Natural killer cell (primary cell): Measurements from ENCODE around the gene ST3GAL4. TPM values are rescaled to one million over a fixed set of nuclear protein-coding genes. Genes with fewer than 3 reads are reported as not detected.
"Not testable (repeated sequence)": the region's sequence is repeated elsewhere in the genome, so short reads cannot be mapped to it uniquely, and the experiment has no call there.

Experiments used
- ATAC-seq, 3 donors: fragments of 150-1000 bp in 2 of 3; fragments of 200-7000 bp in 1 of 3; cut with Tn5 transposase; 1 replicate in 1 of 3; 2 replicates in 2 of 3; pipeline ENCODE4 v1.10.0; 2021; ENCODE audit warnings: mild to moderate bottlenecking in 2 of 3, moderate library complexity in 2 of 3
- DNase-seq, 2 donors: peaks; one replicate each; pipeline versions ENCODE4 v3.0.0 to v3.0.0-alpha.2; 2013 to 2021; ENCODE audit warnings: mixed read lengths in 1 of 2
- H3K27ac ChIP-seq: one replicate; pipeline ENCODE4 v1.5.1; 2013; ENCODE audit warnings: mild to moderate bottlenecking, low read length
- H3K27me3 ChIP-seq: one replicate; pipeline ENCODE4 v1.6.1; 2013; ENCODE audit warnings: low read length; ENCODE audit not compliant: control insufficient read depth, insufficient read depth
- H3K36me3 ChIP-seq: one replicate; pipeline ENCODE4 v1.6.1; 2013; ENCODE audit warnings: low read length; ENCODE audit not compliant: control insufficient read depth, insufficient read depth
- H3K4me1 ChIP-seq: one replicate; pipeline ENCODE4 v1.6.1; 2013; ENCODE audit warnings: low read length; ENCODE audit not compliant: control insufficient read depth, insufficient read depth
- H3K4me3 ChIP-seq: one replicate; pipeline ENCODE4 v1.5.1; 2013; ENCODE audit warnings: low read length
- H3K9me3 ChIP-seq: one replicate; pipeline ENCODE4 v1.6.1; 2013; ENCODE audit warnings: low read length; ENCODE audit not compliant: control insufficient read depth, insufficient read depth
- H3K27ac Mint-ChIP-seq, 2 donors: one replicate each; pipeline ENCODE4 v1.8.0; 2022; ENCODE audit warnings: mild to moderate bottlenecking in 2 of 2, mixed read lengths in 2 of 2, moderate library complexity in 1 of 2
- H3K27me3 Mint-ChIP-seq, 2 donors: one replicate each; pipeline ENCODE4 v1.8.0; 2022; ENCODE audit warnings: low read depth in 2 of 2, mixed read lengths in 2 of 2
- H3K36me3 Mint-ChIP-seq: one replicate; pipeline ENCODE4 v1.8.0; 2022; ENCODE audit warnings: mixed read lengths
- H3K4me1 Mint-ChIP-seq, 2 donors: one replicate each; pipeline ENCODE4 v1.8.0; 2022; ENCODE audit warnings: mixed read lengths in 2 of 2
- H3K4me3 Mint-ChIP-seq: one replicate; pipeline ENCODE4 v1.8.0; 2022; ENCODE audit warnings: mild to moderate bottlenecking, moderate library complexity, mixed read lengths
- H3K9me3 Mint-ChIP-seq, 2 donors: one replicate each; pipeline ENCODE4 v1.8.0; 2022; ENCODE audit warnings: mixed read lengths in 2 of 2
- CTCF ChIP-seq: fragments of 200-600 bp; IDR thresholded peaks from one replicate; pipeline ENCODE4 v1.8.0; 2022; ENCODE audit warnings: antibody characterized with exemption
- WGBS: methylation state at CpG from one replicate; pipeline ENCODE4 v1.1.7; 2013; ENCODE audit warnings: missing lambda C conversion rate; ENCODE audit not compliant: insufficient coverage; 5-methylcytosine and 5-hydroxymethylcytosine counted together
- intact Hi-C: fragments of 100-400 bp; cut with micrococcal nuclease; formaldehyde crosslinking; loops from one replicate; pipeline ENCODE4 v1.14.2; 2022
- total RNA-seq, 4 donors: library from RNA; stranded (reverse); fragments of 120-200 nt in 1 of 4; gene quantifications; one replicate each; pipeline versions ENCODE4 v1.2.3 to v1.2.4, GENCODE V29; 2013 to 2022

ST3GAL4 gene
- total RNA-seq, 3 donors from 2014 or later (not counting 1 experiment from before 2014, with no cell fraction given) = 43.3 to 57.6 (median 47.3) TPM

GRCh38 chr11:126363706-126364248 is 8.3 kb downstream of the ST3GAL4 start:
- peaks cover 18 to 47% of the 10 kb centered on the region in 2 donors for H3K4me1 Mint-ChIP-seq
- no peak overlapping the region for H3K4me3 Mint-ChIP-seq
- Histone ChIP-seq H3K9me3 (no peaks in the 10 kb centered on the region), H3K4me3 (no peak overlapping the region), H3K27ac (no peak overlapping the region), H3K4me1 (peaks cover 22% of the 10 kb centered on the region), H3K27me3 (no peaks in the 10 kb centered on the region), H3K36me3 (no peaks in the 10 kb centered on the region)
- H3K27me3 Mint-ChIP-seq = no peaks in the 10 kb centered on the region
- H3K27ac Mint-ChIP-seq = peak overlapping the region in 1 of 2 donors; percentile 65
- ATAC-seq = no peak
- TF ChIP-seq CTCF = no peak
- intact Hi-C loops = no loop called here
- no peak for DNase-seq
- 92% methylated on average over 8 of the region's 10 CpGs for WGBS
- H3K9me3 Mint-ChIP-seq = no peaks in the 10 kb centered on the region
- H3K36me3 Mint-ChIP-seq = no peaks in the 10 kb centered on the region

GRCh38 chr11:126364735-126365134 is 9.2 kb downstream of the ST3GAL4 start:
- not testable (repeated sequence) for ATAC-seq

GRCh38 chr11:126365508-126365907 is 10.0 kb downstream of the ST3GAL4 start:
- H3K9me3 Mint-ChIP-seq, H3K4me3 ChIP-seq, DNase-seq, H3K36me3 ChIP-seq, H3K27me3 ChIP-seq, H3K36me3 Mint-ChIP-seq, intact Hi-C loops, ATAC-seq, H3K27ac ChIP-seq, H3K4me3 Mint-ChIP-seq, H3K27me3 Mint-ChIP-seq, H3K9me3 ChIP-seq: not testable (repeated sequence)
- Mint-ChIP-seq H3K4me1 (peaks cover 29 to 49% of the 10 kb centered on the region in 2 donors), H3K27ac (peak overlapping the region; percentile 64 to 82)
- WGBS = 91% methylated on average over 4 of the region's 5 CpGs
- H3K4me1 ChIP-seq = peaks cover 27% of the 10 kb centered on the region

More at GRCh38 chr11:126364735-126365134, 9.2 kb downstream of the ST3GAL4 start:
- intact Hi-C loops, H3K27me3 Mint-ChIP-seq, DNase-seq, H3K4me3 ChIP-seq, H3K4me3 Mint-ChIP-seq, H3K27ac Mint-ChIP-seq, H3K36me3 Mint-ChIP-seq, H3K27ac ChIP-seq, H3K9me3 Mint-ChIP-seq, H3K36me3 ChIP-seq, H3K9me3 ChIP-seq, H3K27me3 ChIP-seq: not testable (repeated sequence)
- peaks cover 21 to 46% of the 10 kb centered on the region in 2 donors for H3K4me1 Mint-ChIP-seq
- H3K4me1 ChIP-seq = peaks cover 27% of the 10 kb centered on the region
- WGBS = 84% methylated on average over 2 of the region's 9 CpGs

- Histone ChIP-seq H3K36me3 (no peaks in the 10 kb centered on the region), H3K4me3 (no peak overlapping the region), H3K27ac (no peak overlapping the region), H3K9me3 (no peaks in the 10 kb centered on the region), H3K4me1 (peaks cover 27% of the 10 kb centered on the region), H3K27me3 (no peaks in the 10 kb centered on the region)
- Mint-ChIP-seq H3K4me3 (peak overlapping the region; percentile 65), H3K9me3 (no peaks in the 10 kb centered on the region), H3K27ac (peak overlapping the region; percentile 64 to 82), H3K4me1 (peaks cover 31 to 52% of the 10 kb centered on the region in 2 donors), H3K36me3 (no peaks in the 10 kb centered on the region), H3K27me3 (no peaks in the 10 kb centered on the region)
- no peak for TF ChIP-seq CTCF
- ATAC-seq (peak in 1 of 3 donors; percentile 27), DNase-seq (no peak)
- intact Hi-C loops = no loop called here
- 74% methylated on average over 19 of the region's 19 CpGs for WGBS
These were observed 10.8 kb downstream of the ST3GAL4 start for GRCh38 chr11:126366064-126366822.

GRCh38 chr11:126366823-126367654 is 11.6 kb downstream of the ST3GAL4 start:
- H3K27me3 ChIP-seq, H3K27me3 Mint-ChIP-seq, H3K27ac ChIP-seq, H3K9me3 Mint-ChIP-seq, H3K36me3 Mint-ChIP-seq, DNase-seq, intact Hi-C loops, H3K9me3 ChIP-seq, H3K36me3 ChIP-seq, H3K4me3 ChIP-seq: not testable (repeated sequence)
- ATAC-seq = peak in 2 of 3 donors; percentile 29 to 34
- Mint-ChIP-seq H3K4me1 (peaks cover 36 to 60% of the 10 kb centered on the region in 2 donors), H3K27ac (peak overlapping the region; percentile 64 to 82), H3K4me3 (peak overlapping the region; percentile 65)
- H3K4me1 ChIP-seq = peaks cover 27% of the 10 kb centered on the region
- WGBS = 84% methylated on average over 14 of the region's 14 CpGs

- Mint-ChIP-seq H3K27ac (peak overlapping the region; percentile 79 to 82), H3K4me1 (peaks cover 39 to 66% of the 10 kb centered on the region in 2 donors)
- not testable (repeated sequence) for H3K9me3 Mint-ChIP-seq, H3K27me3 ChIP-seq, H3K36me3 Mint-ChIP-seq, H3K27ac ChIP-seq, H3K4me3 ChIP-seq, H3K36me3 ChIP-seq, H3K4me3 Mint-ChIP-seq, H3K9me3 ChIP-seq, ATAC-seq, H3K27me3 Mint-ChIP-seq, DNase-seq
- intact Hi-C loops = loop anchor here (2.0 kb wide), 1 partner anchor 57 kb away; no protein-coding TSS in a partner anchor
- H3K4me1 ChIP-seq = peaks cover 27% of the 10 kb centered on the region
- 97% methylated on average over 5 of the region's 5 CpGs for WGBS
These were observed 12.3 kb downstream of the ST3GAL4 start for GRCh38 chr11:126367806-126368205.
